Endothelial cell of umbilical vein (primary cell): ENCODE data around the gene SHOC2.

Experiments used
- CTCF ChIP-seq, 2 donors: IDR thresholded peaks; 1 replicate in 1 of 2; 2 replicates in 1 of 2; pipeline ENCODE4 v1.5.1; 2011; ENCODE audit warnings: low read length in 2 of 2, mild to moderate bottlenecking in 2 of 2, moderate library complexity in 2 of 2, control low read depth in 1 of 2, inconsistent platforms in 1 of 2, low read depth in 1 of 2; ENCODE audit not compliant: insufficient read depth in 1 of 2; ENCODE audit errors: extremely low read depth in 1 of 2
- EZH2 ChIP-seq: IDR thresholded peaks from 2 replicates; pipeline ENCODE4 v1.6.1; 2012; ENCODE audit warnings: borderline replicate concordance, low read depth, mild to moderate bottlenecking, moderate library complexity, low read length, inconsistent platforms; ENCODE audit not compliant: severe bottlenecking
- FOS ChIP-seq: IDR thresholded peaks from 2 replicates; pipeline ENCODE4 v1.6.1; 2011; ENCODE audit warnings: mild to moderate bottlenecking, low read length, moderate library complexity, borderline replicate concordance; ENCODE audit not compliant: insufficient read depth
- GATA2 ChIP-seq: IDR thresholded peaks from 2 replicates; pipeline ENCODE4 v1.7.0; 2011; ENCODE audit warnings: low read depth, mild to moderate bottlenecking, moderate library complexity, mixed read lengths, low read length; ENCODE audit not compliant: insufficient read length, insufficient read depth
- JUN ChIP-seq: IDR thresholded peaks from 2 replicates; pipeline ENCODE4 v1.6.1; 2011; ENCODE audit warnings: borderline replicate concordance, low read depth; ENCODE audit not compliant: insufficient read length, insufficient read depth
- MAX ChIP-seq: IDR thresholded peaks from 2 replicates; pipeline ENCODE4 v1.6.1; 2011; ENCODE audit not compliant: insufficient read depth, insufficient read length
- POLR2A ChIP-seq: IDR thresholded peaks from 2 replicates; pipeline ENCODE4 v1.6.1; 2012; ENCODE audit warnings: low read depth, mild to moderate bottlenecking, control low read depth, low read length
- POLR2AphosphoS5 ChIP-seq: IDR thresholded peaks from 2 replicates; pipeline ENCODE4 v1.6.1; 2012; ENCODE audit warnings: low read depth, mild to moderate bottlenecking, control low read depth, low read length, moderate library complexity; ENCODE audit not compliant: insufficient read depth

DNA sequence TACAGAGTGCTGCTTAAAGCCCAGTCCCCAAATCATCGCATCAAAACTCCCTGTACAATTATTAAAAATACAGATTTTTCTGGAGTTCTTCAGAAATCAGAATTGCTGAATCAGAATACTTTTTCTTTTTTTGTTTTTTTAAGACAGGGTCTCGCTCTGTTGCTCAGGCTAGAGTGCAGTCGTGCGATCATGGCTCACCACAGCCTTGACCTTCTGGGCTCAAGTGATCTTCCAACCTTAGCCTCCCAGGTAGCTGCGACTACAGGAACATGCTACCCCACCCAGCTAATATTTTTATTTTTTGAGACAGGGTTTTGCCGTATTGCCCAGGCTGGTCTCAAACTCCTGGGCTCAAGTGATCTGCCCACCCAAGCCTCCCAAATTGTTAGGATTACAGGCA is 4.4 kb upstream of the SHOC2 start:
- no peak for TF ChIP-seq CTCF (IDR thresholded peaks at IDR 0.05; ENCODE audit: extremely low read depth in 1 of 2, insufficient read depth in 1 of 2, low read depth in 1 of 2, low read length in 2 of 2)
- TF ChIP-seq POLR2A: no peak
- TF ChIP-seq JUN: no peak
- no peak for TF ChIP-seq POLR2AphosphoS5
- TF ChIP-seq MAX: no peak
- no peak for TF ChIP-seq EZH2
- TF ChIP-seq GATA2: no peak
- TF ChIP-seq FOS: no peak
